Uterus (tissue), 2 donors: Measurements from ENCODE around the gene CYYR1.

Experiments used
- CTCF ChIP-seq, 4 experiments: fragments of 200-600 bp in 2 of 4; fragments of 450-650 bp in 2 of 4; sonication (generic) in 2 of 4; IDR thresholded peaks; one replicate each; pipeline ENCODE4 v1.5.1; 2016 to 2019; ENCODE audit warnings: antibody characterized with exemption in 4 of 4, mild to moderate bottlenecking in 2 of 4, moderate library complexity in 1 of 4
- POLR2A ChIP-seq, 2 donors: fragments of 450-650 bp; IDR thresholded peaks; one replicate each; pipeline ENCODE4 v1.6.1; 2016; ENCODE audit warnings: antibody characterized with exemption in 2 of 2, mild to moderate bottlenecking in 1 of 2, moderate library complexity in 1 of 2

DNA sequence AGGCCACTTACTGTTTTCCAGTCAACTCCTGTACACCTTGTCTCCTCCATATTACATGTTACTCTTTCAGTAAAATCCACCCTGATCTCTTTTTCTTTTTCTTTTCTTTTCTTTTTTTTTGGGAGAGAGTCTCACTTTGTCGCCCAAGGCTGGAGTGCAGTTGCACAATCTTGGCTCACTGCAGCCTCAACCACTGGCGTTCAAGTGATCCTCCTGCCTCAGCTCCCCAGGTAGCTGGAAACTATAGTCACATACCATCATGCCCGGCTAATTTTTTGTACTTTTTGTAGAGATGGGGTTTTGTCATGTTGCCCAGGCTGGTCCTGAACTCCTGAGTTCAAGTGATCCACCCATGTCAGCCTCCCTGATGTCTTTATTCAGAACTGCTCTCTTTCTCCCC, 57.8 kb downstream of the CYYR1 start:
- no peak for TF ChIP-seq CTCF (IDR thresholded peaks at IDR 0.05)
- no peak for TF ChIP-seq POLR2A (IDR thresholded peaks at IDR 0.05)
